ENCODE measurements around the gene INTS11.

INTS11 gene

DNA sequence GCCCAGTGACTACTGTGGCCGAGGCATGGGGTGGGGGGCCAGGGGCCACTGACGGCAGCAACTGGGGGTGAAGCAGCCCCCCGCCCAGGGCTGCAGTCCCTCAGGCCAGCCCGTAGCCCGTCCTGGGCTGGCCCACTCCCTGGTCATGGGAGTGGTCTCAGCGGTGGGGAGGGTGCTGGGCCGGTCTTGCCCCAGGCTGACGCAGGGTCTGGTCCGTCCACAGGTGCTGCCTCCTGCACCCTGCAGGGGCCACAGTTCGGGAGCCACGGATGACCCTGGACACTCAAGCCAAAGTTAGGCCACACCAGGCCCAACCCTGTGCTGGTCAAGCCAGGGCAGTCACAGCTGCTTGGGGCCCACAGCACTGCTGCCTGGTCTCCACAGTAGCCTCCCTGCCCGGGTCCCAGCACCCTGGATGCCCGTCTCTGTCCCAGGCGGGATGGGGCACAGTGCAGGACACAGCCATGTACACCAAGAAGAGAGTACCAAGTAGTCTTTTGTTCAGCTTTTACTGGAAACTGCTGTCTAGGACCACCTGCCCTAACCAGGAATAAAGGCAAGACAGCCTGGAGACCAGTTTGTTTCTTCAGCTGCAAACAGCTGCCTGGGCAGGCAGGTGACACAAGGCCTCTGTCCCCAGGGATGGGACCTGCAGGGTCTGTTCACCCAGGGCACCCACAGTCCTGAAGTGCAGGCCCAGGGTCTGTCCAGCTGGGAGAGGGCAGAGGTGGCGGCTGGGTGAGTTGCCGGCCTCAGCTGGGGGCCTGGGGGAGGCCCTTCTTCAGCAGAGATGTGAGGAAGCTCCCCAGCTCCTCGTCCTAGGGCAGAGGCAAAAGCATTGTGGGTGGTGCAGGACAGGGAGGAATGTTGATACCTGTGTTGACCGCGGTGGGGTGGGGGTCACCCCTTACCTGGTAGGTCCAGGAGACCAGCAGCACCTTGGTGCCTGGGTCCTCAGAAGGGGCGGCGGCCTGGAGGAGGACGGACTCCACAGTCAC is 13.1 kb downstream of the INTS11 start:
- DNase-seq = no peak

DNA sequence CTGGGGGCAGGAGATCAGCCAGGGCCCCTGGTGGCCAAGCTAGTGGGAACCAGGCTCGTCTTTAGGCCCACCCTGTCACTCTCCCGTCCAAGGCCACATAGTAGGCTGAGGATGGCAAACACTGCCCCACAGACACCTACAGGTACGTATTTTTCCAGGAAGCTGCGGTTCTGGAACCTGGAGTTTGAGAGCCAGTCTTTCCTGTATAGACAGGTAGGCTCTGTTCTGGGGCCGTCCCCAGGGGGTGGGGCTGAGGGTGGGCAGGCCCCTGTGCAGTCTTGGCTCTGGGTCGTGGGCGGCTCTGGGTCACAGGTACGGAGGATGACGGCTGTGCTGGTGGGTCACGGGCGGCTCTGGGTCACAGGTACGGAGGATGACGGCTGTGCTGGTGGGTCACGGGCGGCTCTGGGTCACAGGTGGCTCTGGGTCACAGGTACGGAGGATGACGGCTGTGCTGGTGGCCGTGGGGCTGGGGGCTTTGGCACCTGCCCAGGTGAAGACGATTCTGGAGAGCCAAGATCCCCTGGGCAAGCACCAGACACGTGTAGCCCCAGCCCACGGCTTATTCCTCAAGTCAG is 13.9 kb downstream of the INTS11 start:
- no peak for DNase-seq

DNA sequence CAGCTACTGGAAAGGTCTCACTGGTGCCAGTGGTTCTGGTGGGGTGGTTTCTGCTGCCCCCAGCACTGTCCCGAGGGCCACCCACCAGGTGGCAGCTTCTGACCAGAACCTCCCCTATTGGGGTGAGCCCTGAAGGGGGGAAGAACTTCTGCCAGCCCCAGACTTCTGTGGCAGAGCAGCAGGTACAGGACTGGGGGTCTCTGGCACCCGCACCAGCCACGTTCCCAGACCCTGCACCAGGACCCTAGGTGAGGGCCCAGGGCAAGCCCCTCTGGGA is 14.4 kb downstream of the INTS11 start:
- DNase-seq = no peak

DNA sequence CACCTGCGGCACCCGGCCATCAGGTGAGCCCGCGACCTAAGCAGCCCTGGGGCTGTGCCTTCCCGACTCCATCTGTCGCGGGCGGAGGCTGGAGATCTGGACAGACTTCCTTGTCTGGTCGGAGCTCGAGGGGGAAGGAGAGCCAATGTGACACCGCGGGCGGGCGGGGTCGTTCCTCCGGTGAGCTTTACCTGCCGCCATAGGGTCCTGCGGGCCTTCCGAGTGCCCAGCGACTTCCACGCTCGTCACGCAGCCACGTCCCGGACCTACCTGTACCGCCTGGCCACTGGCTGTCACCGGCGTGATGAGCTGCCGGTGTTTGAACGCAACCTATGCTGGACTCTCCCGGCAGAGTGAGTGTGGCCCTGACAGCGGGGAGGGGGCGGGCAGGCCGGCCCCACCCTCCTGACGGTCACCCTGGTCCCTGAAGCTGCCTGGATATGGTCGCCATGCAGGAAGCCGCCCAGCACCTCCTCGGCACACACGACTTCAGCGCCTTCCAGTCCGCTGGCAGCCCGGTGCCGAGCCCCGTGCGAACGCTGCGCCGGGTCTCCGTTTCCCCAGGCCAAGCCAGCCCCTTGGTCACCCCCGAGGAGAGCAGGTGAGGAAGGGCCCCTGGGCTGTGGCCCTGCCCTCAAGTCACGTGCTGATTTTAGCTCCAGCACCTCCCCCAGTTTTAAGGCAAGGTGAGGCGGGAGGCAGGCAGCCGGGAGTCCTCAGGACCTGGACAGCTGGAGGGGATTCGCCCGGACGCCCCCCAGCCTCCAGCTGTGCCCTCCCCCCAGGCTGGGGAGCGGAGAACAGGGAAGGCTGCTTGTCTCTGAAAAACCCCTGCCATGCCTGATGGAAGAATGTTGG is 15.0 kb downstream of the INTS11 start:
- no peak for DNase-seq

DNA sequence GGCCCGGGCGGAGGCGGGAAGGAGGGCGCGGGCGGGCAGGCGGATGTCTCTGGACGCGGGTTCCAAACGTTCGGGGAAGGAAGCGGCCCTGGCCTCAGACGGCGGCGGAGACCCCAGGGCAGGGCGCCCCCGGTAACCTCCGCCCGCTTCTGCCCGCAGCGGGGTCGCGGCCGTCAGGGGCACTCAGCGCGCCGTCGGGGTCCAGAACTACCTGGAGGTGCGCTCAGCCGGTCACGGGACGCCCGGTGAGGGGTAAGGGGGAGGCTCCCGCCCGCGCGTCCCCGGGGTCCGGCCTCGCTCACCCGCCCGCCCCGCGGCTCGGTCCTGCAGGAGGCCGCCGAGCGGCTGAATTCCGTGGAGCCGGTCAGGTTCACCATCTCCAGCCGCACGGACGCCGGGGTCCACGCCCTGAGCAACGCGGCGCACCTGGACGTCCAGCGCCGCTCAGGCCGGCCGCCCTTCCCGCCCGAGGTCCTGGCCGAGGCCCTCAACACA is 15.7 kb downstream of the INTS11 start:
- no peak for DNase-seq

DNA sequence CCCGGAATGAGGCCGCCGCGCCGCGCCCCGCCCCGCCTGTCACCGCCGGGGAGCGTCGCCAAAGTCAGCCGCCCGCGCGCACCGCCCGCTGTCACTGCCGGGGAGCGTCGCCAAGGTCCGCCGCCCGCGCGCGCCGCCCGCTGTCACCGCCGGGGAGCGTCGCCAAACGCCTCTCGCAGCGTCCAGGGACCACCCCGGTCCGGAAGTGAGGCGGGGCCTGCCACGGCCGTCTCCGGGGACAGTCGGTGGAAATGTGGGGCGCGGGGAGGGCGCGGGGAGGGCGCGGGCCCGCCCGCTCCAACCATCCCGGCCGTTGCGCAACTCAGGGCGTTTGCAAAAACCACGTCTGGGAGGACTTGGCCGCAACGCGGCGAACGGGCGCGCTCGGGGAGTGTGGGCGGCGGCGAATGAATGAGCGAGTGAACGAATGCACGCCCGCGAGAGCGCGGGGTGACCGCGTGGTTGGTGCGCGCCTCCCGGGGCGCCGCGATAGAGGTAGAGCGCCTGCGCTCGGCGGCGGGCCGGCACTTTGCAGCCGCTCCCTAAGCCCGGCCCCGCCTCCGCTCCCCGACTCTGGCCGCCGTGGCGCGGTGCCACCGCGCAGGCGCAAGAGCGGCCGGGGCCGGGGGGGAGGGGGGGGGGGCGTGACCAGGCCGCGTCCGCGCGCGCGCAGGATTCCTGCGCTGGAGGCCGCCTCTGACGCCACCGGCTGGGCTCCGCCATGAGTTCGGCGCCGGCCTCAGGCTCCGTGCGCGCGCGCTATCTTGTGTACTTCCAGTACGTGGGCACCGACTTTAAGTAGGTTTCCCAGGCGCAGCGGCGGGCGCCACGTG is 16.3 kb downstream of the INTS11 start, which contains the start of the genes ACAP3 and PUSL1:
TSS of gene ACAP3 (minus strand) at position 8 of the 833 bp plus-strand sequence. CDS start 115 bp downstream, outside the sequence.
TSS of gene PUSL1 (plus strand) at position 675 of the 833 bp plus-strand sequence. CDS start at position 722, 47 bp downstream.
- peak; percentile 84 for DNase-seq

DNA sequence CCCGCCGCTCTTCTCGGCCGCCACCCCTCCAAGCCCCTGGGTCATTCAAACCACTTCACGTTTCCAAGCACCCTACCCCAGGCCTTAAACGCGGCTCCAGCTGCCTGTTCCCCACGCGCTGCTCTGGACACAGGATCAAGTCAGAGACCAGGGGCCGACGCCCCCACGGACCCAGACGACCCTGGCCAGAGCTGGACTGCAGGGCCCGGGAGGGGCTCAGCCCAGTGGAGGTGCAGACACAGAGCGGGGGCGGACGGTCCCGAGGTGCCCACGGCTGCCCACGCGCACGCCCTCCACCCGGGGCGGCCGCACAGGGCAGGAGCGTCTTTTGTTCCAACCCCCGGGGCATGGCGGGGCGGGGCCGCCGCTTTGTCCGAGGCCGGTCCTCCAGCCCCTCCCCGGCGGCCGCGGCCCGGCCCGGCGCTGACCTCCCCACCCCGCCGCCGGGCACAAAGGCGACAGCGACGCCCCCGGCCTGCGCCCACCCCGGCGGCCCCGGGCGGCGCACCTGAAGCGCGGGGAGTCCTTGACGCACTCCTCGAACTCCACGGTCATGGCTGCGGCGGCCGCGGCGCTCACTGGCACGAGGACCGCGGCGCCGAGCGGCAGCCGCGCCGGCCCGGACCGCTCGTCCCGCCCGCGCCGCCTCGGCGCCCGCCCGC is 17.1 kb downstream of the INTS11 start:
- DNase-seq = no peak

DNA sequence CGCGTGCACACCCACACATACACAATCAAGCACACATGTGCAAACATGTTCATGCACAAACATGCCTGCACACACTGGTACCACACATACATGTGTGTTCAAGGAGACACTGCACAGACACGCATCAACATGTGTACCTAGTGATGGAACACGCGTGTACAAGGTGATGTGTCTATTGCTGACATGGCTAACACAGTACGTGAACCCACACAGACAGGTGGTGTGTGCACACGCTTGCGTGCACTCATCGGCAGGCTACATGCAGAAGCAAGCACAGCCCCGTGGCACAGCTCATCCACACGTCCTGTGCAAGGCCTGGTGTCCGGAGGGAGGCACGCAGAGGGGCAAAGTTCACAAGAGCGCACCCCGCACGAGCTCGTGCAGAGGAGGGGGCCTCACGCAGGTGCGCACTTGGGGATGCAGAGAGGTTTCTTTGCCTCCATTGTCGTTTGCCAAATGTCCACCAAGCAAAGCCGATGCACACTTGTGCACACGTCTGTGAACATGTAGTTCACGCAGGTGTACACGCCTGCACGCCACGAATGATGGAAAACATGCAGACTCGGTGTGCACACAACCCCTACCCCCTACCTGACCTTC is 17.7 kb downstream of the INTS11 start:
- no peak for DNase-seq

DNA sequence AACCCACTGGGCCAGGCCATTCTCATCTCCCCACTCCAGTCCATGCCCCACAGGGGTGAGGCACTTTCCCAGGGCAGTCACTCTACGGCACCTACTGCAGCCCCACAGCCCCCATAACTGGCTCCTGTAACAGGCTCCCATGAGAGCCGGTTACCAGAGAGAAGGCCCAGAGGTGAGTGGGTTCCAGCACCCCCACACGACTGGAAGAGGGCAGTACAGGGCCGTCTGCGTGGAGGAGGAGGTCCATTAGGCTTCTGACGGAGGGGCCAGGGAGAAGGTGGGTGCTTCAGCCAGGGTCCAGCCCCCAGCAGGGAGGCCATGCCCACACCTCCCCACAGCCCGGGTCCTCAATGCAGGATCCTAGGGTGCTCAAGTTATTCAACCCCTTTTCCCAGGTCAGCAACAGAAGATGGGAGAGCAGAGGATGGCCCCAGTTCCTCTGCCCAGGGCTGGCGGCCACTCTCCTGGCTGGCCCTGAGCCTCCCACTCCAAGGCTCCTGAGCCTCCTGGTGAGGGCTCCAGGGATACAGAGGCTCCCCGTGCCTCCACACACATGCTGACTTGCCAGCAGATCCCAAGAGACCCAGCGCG is 18.3 kb downstream of the INTS11 start:
- DNase-seq = no peak

DNA sequence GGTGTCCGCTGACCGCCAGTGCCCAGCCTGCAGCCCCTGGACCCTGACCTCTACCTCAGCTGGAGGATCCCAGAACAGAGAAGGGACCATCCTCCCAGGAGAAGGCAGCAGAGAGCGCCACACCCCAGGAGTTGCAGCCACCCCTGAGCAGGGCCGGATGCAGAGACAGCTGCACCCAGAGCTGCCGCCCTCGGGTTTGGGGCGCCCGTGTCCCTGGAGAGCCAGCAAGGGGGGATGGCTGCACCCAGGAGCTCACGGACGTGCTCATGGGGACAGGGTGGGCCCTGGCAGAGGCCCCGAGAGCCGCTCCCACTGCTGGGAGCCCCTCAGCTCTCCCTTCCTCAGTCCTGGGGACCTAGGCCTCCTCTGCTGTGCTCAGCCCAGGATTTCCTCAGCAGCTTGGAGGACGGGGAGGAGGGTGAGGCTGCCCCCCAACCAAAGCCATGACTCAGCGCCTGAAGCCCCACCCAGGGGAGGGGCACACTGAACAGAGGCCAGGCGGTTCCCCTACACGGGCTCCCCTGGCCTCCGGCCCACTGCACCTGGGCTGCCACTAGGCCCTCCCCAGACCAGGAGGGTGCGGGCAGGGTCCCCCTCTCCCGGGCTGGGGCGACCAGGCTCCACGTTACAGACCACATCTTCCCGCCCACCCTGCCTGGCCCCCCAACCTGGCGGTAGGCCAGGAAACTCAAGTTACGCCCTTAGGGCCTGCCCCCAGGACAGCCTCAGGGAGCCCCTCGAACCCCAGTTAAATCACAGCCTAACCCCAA is 19.0 kb downstream of the INTS11 start:
- peak; percentile 56 for DNase-seq

DNA sequence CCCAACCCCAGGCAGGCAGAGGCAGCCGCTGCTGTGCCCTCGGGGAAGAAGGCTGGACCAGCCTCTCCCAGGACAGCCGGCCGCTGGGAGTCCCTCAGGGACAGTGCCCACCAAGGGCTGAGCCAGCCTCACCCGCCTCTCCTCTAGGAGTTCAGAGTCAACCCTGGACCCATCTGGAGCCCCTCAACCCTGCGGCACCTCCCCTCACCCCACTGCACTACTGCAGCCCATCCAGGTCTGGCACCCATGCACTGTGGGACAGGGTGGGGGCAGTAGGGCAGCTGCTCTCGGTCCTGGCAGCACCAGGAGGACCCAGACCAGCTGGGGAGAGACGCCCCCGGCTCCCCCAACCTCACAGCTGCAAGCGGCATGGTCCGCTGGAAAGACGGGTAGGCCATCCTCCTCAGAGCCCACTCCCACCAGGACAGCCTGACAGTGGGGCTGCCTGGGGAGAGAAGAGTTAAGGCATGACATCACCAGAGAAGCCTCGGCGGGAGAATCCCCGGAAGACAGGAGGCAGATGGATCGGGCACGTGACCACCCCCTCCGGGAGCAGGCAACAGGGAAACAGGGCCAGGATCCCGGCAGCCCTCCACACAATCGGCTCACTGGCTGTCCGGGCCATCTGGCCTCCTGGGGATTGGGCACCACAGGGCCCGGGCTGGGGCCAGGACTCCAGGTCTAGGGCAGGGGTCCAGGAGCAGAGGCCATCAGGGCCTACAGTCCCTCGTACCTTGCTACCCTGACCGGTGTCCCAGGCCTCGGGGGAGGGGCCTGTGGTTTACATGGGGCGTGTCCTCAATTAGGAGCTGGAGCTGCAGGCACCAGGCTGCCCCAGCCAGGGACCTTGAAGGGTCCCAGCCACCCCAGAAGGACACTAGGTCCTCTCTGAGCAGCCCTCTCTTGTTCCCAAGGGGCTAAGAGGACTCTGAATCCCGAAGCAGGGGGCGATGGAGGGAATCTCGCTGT is 19.8 kb downstream of the INTS11 start:
- DNase-seq = no peak

DNA sequence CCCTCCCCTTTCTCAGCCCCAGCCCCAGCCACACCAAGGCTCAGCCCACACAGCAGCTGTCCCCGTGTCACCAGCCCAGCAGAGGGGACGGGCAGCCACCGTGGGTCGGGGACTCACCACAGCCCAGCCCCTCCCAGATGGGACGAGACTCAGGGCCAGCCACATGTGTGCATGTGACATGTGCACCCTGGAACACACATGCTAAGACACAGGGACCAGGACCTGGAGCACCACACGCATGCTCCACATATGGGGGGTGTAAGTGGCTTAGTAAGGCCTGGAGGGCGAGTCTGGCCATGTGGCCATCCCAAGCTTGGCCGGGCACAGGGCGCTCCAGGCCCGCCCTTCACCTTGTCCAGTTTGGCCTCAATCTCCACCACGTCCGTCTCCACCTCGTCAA is 20.7 kb downstream of the INTS11 start:
- no peak for DNase-seq

DNA sequence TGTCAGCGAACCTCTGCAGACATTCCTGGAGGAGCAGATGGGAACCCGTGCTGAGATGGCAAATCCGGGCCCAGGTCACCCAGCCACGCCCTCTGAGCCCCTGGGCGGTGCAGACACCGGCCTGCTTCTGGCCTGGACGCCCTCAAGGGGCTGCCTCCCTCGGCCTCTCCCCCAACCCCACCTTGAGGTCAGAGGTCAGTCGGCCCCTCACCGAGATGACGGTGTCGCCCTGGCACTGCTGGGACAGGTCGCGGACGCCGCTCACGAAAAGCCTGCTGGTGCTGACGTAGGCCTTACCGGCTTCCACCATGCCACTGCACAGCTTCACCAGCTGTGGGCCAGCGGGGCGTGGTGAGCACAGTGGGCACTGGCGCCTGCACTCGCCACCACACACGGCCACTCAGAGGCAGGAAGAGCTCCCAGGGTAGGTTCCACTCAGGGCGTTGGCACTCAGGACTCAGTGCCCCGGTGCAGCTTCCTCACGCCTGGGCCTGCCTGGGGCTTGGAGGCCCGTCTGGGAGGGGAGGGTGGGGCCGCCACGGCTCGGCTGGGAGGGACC is 21.4 kb downstream of the INTS11 start:
- DNase-seq = no peak

DNA sequence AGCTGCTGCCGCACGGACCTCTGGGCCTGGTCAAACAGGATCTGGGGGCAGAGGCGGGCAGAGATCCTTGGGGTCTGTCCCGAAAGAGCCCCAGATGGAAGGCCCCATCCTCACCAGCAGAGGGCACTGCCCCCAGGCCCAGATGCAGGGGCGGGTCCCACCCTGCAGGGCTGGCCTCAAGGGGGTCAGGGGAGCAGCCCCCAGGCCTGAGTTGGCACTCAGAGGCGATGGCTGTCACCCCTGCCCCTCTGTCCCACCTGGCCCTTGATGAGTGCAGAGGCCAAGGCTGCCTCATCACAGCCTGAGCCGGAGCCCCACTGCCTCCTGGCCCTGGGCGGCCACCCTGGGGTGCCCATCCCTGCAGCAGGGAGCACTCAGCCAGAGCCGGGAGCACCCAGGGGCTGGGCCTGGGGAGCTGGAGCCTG is 22.4 kb downstream of the INTS11 start:
- no peak for DNase-seq

DNA sequence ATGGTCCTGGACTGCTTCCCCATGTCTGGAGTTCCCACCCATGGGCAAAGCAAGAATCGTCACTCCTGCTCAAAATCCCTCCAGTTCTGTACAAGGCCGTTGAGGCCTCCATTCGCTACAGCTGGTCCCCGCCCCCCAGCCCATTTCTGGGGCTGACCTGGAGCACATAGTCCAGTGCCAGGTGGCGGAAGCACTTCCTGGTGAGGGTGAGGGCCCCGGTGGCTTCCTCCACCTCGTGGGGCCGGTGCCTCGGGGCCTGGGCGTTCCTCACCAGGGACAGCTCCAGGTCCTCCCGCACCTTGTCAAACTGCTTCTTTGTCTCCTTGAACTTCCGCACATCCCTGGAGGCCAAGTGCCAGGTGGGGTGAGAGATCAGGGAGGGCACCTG is 24.1 kb downstream of the INTS11 start:
- DNase-seq = no peak

DNA sequence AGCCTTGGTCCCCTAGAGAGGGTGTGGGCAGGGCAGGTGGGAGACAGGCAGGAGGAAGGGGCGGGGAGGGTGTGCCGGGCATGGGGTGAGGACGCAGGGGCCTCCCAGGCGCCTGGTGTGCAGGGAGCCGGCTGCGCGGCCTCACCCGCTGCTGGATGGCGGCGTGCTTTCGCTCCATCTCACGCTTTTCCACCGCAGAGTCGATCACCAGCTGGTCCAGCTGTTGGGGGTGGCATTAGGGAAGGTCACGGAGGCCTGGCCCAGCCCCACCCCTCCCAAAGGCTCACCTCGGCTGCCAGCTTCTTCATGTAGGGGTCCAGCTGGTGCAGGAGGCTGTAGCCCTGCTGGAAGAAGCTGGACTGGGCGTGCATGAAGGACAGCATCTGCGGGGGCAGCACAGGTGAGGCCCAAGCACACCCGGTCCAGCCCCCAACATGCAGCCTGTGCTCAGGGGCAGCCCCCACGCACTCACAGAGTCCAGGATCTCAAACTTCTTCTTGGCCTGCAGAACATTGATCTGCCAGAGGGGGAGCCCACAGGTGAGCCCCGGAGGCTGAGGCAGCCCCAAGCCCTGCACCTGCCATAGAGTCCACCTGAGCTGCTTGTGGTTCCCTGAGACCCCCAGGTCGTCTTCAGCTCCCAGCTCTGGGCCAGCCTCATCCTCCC is 24.6 kb downstream of the INTS11 start:
- DNase-seq = no peak

DNA sequence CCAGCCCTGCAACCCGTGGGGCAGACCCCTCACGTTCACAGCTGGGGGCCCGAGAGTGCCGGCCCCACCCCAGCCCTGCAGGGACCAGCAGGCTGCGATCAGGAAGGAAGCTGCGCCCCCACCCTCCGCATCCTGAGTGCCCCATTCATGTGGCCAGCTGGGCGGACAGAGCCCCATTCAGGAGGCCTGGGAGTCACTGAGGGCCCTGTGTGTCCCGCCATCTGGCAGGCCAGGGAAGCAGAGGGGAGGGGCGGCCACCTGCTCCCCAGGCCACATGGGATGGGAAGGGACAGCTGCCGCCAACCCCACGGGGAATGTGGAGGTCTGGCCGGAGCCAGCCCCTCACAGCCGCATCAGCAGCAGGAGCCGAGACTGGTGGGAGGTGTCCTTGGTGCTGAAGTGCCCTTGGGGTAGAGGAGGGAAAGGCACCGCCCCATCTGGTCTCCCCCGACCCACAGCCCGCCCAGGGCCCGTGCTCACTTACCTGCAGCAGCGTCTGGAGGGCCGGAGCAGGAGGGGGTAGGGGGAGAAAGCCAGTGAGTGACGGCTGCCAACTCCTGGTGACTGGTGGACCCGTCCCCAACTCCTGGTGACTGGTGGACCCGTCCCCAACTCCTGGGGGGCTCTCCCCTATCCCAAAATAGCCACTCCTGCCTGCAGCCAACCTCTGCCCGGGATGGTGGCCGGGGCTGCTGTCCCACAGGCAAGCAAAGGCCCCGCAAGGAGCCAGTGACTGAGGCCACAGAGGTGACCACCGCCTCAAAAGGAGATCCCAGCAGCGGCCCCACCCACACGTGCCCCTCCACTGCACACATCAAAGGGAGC is 25.4 kb downstream of the INTS11 start:
- DNase-seq = no peak

All from activated CD4-positive, alpha-beta T cell treated with anti-CD3 and anti-CD28 coated beads for 1 hour (primary cell).